GM12865 (cell line): ENCODE results near the gene CACNA1I.
A peak's percentile ranks its signal among the peaks of the same experiment; 100 is the strongest.

Source experiments
- DNase-seq: peaks from one replicate; pipeline ENCODE4 v3.0.0; 2010; ENCODE audit warnings: low read depth
- H3K4me3 ChIP-seq: 2 replicates; pipeline ENCODE4 v1.5.1; 2011; ENCODE audit warnings: mild to moderate bottlenecking, low read depth, low read length, control low read depth
- CTCF ChIP-seq: IDR thresholded peaks from 2 replicates; pipeline ENCODE4 v1.5.1; 2011; ENCODE audit warnings: low read length, control low read depth, low read depth, inconsistent platforms; ENCODE audit not compliant: insufficient read depth; ENCODE audit errors: missing control alignments

The CACNA1I gene

GRCh38 chr22:39652990-39653786 is 82.6 kb downstream of the CACNA1I start:
- no peak overlapping the region for H3K4me3 ChIP-seq
- DNase-seq = no peak
- no peak for TF ChIP-seq CTCF

GRCh38 chr22:39653787-39654077 is 83.2 kb downstream of the CACNA1I start:
- TF ChIP-seq CTCF = no peak
- H3K4me3 ChIP-seq = no peak overlapping the region
- no peak for DNase-seq

GRCh38 chr22:39654131-39654926 is 83.8 kb downstream of the CACNA1I start:
- no peak for DNase-seq
- no peak for TF ChIP-seq CTCF

GRCh38 chr22:39655004-39655579 is 84.5 kb downstream of the CACNA1I start:
- H3K4me3 ChIP-seq = no peak overlapping the region
- no peak for TF ChIP-seq CTCF
- peak; percentile 9 for DNase-seq

More at GRCh38 chr22:39654131-39654926, 83.8 kb downstream of the CACNA1I start:
- no peak overlapping the region for H3K4me3 ChIP-seq

DNA sequence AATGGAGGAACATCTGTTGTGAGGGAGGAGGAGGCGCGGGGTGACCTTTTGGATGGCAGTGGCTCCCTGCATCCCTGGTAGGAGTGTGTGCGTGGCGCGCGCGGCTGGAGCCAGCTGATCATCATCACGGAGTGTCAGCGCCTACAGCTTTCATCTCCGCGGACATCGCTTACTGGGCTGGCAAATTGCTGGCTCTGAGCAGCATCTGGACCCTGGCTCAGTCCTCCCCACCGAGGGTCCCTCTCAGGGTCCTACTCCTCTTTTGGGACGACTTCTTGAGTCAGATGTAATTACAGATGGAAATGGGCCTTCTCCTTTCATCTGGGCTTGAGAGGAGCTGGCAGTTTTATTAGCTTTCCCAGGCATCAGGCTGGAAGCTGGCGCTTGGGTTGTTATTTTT is 85.3 kb downstream of the CACNA1I start:
- no peak overlapping the region for H3K4me3 ChIP-seq
- TF ChIP-seq CTCF = no peak
- DNase-seq = no peak

DNA sequence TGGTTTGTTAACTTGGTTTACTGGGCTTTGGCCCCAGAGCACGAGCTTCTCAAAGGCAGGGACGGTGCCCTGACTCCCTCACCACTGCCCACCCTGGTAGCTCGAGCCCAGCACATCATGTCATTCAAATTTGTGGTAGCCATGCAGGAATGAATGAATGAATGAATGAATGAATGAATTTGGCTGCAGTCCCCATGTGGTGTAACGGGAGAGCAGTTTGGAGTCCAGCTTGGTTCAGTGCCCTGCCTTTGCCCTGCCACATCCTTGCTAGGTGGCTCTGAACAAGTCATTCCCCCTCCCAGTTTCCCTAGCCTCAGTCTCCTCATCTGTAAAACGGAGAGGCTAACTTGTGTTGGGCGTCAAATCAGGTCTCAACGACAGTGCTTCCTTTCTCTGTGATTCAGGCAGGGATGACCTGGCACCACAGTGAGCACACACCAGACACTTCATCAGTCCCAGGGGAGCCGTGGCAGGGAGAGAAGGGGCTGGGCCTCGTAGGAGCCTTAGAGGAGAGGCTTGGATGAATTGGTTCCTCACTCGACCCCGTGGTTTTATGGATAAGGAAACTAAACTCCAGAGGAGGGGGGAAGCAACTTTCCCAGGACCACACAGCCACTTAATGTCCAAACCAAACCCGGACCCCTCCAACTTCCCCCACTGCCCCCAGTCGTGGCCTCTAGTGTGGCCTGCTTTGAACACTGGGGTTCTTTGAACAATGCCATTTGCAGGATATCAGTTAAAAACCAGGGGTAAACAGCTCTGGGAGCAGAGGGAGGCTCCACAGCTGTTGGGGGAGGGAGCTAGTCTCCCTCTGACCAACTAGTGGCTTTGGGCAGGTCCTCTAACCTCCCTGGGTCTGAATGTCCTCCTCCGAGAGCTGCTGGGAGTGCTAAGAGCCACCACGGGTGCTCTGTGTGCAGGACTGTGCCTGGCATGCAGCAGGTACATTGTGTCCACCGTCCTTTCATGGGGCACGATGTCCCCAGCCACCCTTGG is 86.2 kb downstream of the CACNA1I start:
- no peak overlapping the region for H3K4me3 ChIP-seq
- no peak for TF ChIP-seq CTCF
- DNase-seq = no peak
